Smooth muscle cell (in vitro differentiated cells): ENCODE results near the gene MSX2. TPM values are rescaled to one million over a fixed set of nuclear protein-coding genes. Genes with fewer than 3 reads are reported as not detected.

Source experiments
- DNase-seq: peaks from one replicate; lab custom pipeline; 2025; ENCODE audit not compliant: unreplicated experiment; lab: John Stamatoyannopoulos, UW
- H2AFZ ChIP-seq: fragments of 200-600 bp; sonication (generic); 2 replicates; pipeline ENCODE4 v1.6.0; 2016; ENCODE audit warnings: antibody characterized with exemption, low read depth, mild to moderate bottlenecking
- H3F3A ChIP-seq: fragments of 200-600 bp; sonication (generic); 2 replicates; pipeline ENCODE4 v1.6.0; 2017; ENCODE audit warnings: antibody characterized with exemption, low read depth
- H3K27ac ChIP-seq: fragments of 200-600 bp; sonication (generic); 2 replicates; pipeline ENCODE4 v1.5.1; 2016; ENCODE audit warnings: low read depth, mild to moderate bottlenecking
- H3K27me3 ChIP-seq: fragments of 200-600 bp; sonication (generic); 2 replicates; pipeline ENCODE4 v1.6.1; 2016; ENCODE audit warnings: low read depth, mild to moderate bottlenecking
- H3K36me3 ChIP-seq: fragments of 200-600 bp; sonication (generic); 2 replicates; pipeline ENCODE4 v1.5.1; 2016; ENCODE audit warnings: low read depth
- H3K4me1 ChIP-seq: fragments of 200-600 bp; sonication (generic); 2 replicates; pipeline ENCODE4 v1.5.1; 2016; ENCODE audit warnings: low read depth
- H3K4me2 ChIP-seq: fragments of 200-600 bp; sonication (generic); 2 replicates; pipeline ENCODE4 v1.6.0; 2016; ENCODE audit warnings: mild to moderate bottlenecking
- H3K4me3 ChIP-seq: fragments of 200-600 bp; sonication (generic); 2 replicates; pipeline ENCODE4 v1.5.1; 2016; ENCODE audit warnings: mild to moderate bottlenecking
- H3K79me2 ChIP-seq: fragments of 200-600 bp; sonication (generic); 2 replicates; pipeline ENCODE4 v1.6.0; 2016; ENCODE audit warnings: low read depth, mild to moderate bottlenecking
- H3K9ac ChIP-seq: fragments of 200-600 bp; sonication (generic); 2 replicates; pipeline ENCODE4 v1.6.0; 2016; ENCODE audit warnings: low read depth
- H3K9me3 ChIP-seq: fragments of 200-600 bp; sonication (generic); replicated peaks from 2 replicates; pipeline ENCODE4 v1.5.1; 2016; ENCODE audit warnings: low read depth
- H4K20me1 ChIP-seq: fragments of 200-600 bp; sonication (generic); 2 replicates; pipeline ENCODE4 v1.6.0; 2016; ENCODE audit warnings: low read depth
- CTCF ChIP-seq: fragments of 200-600 bp; sonication (generic); IDR thresholded peaks from 2 replicates; pipeline ENCODE4 v1.5.1; 2017; ENCODE audit warnings: borderline replicate concordance, mild to moderate bottlenecking, antibody characterized with exemption; ENCODE audit not compliant: insufficient read depth, poor library complexity, severe bottlenecking
- WGBS: methylation state at CpG from one replicate; pipeline ENCODE4 v1.1.7; 2016; ENCODE audit warnings: low lambda C conversion rate; 5-methylcytosine and 5-hydroxymethylcytosine counted together
- polyA plus RNA-seq: library from polyadenylated mRNA; unstranded; fragments of >200 nt; fragmentation: Nextera tagmentation; extraction: Ambion mirVana; gene quantifications from 2 replicates; pipeline ENCODE4 v1.2.1, GENCODE V29; 2016
- total RNA-seq: library from RNA; depleted of rRNA; stranded (reverse); fragments of >200 nt; gene quantifications from 2 replicates; pipeline ENCODE4 v1.2.3, GENCODE V29; 2014

Gene MSX2
- total and polyA plus RNA-seq, 2 experiments from 2014 or later = 50.7 to 76.8 TPM

- 14% methylated on average over 30 of the region's 30 CpGs for WGBS
- H3K9ac ChIP-seq = no peak overlapping the region
- peaks cover 28% of the 10 kb centered on the region for H3K4me1 ChIP-seq
- H3K9me3 ChIP-seq = no peaks in the 10 kb centered on the region
- H3F3A ChIP-seq = no peaks in the 10 kb centered on the region
- H3K36me3 ChIP-seq = no peaks in the 10 kb centered on the region
- no peaks in the 10 kb centered on the region for H4K20me1 ChIP-seq
- H3K79me2 ChIP-seq = no peaks in the 10 kb centered on the region
- H3K27ac ChIP-seq = no peak overlapping the region
- no peak for DNase-seq
- H3K4me2 ChIP-seq = peak overlapping the region; percentile 91
- TF ChIP-seq CTCF = no peak
- peak overlapping the region; percentile 50 for H3K4me3 ChIP-seq
- H2AFZ ChIP-seq = peak overlapping the region; percentile 93
- peaks cover 10% of the 10 kb centered on the region for H3K27me3 ChIP-seq
Observed at GRCh38 chr5:174688441-174689354, 35.7 kb upstream of the MSX2 start.

- Histone ChIP-seq H3K79me2 (no peaks in the 10 kb centered on the region), H3K36me3 (no peaks in the 10 kb centered on the region), H4K20me1 (no peaks in the 10 kb centered on the region), H3K27ac (peak overlapping the region; percentile 16), H3F3A (no peaks in the 10 kb centered on the region), H3K4me2 (peak overlapping the region; percentile 68), H3K9me3 (no peaks in the 10 kb centered on the region), H3K9ac (no peak overlapping the region), H3K4me1 (peaks cover 34% of the 10 kb centered on the region), H2AFZ (peak overlapping the region; percentile 66), H3K27me3 (peaks cover 10% of the 10 kb centered on the region), H3K4me3 (peak overlapping the region; percentile 13)
- TF ChIP-seq CTCF = no peak
- no peak for DNase-seq
- WGBS = 30% methylated on average over 8 of the region's 8 CpGs
Observed at GRCh38 chr5:174690271-174690670, 34.1 kb upstream of the MSX2 start.

GRCh38 chr5:174692381-174692780 lies 32.0 kb upstream of the MSX2 start:
- Histone ChIP-seq H3K4me3 (peak overlapping the region; percentile 38), H3K4me1 (peaks cover 34% of the 10 kb centered on the region), H3K27ac (no peak overlapping the region), H3K9ac (peak overlapping the region; percentile 27), H3K4me2 (peak overlapping the region; percentile 85), H4K20me1 (no peaks in the 10 kb centered on the region), H3K27me3 (peaks cover 10% of the 10 kb centered on the region), H3K79me2 (no peaks in the 10 kb centered on the region), H3K36me3 (no peaks in the 10 kb centered on the region), H3F3A (no peaks in the 10 kb centered on the region), H3K9me3 (no peaks in the 10 kb centered on the region), H2AFZ (peak overlapping the region; percentile 100)
- WGBS = 26% methylated on average over 12 of the region's 12 CpGs
- TF ChIP-seq CTCF = no peak
- no peak for DNase-seq
